GM12878 (cell line): ENCODE measurements around the gene CACNA2D2.

ENCODE experiments used
- POLR2A ChIP-seq: IDR thresholded peaks from 2 replicates; pipeline ENCODE4 v1.6.1; 2011; ENCODE audit warnings: low read depth, mild to moderate bottlenecking, low read length
- POLR2AphosphoS5 ChIP-seq: IDR thresholded peaks from 2 replicates; pipeline ENCODE4 v1.6.1; 2011; ENCODE audit warnings: mild to moderate bottlenecking, low read length, inconsistent platforms
- TF ChIP-seq, protein P1 (sequence below): IDR thresholded peaks from 2 replicates; pipeline ENCODE4 v1.6.1; 2011; ENCODE audit warnings: borderline replicate concordance, low read depth, mild to moderate bottlenecking, moderate library complexity, low read length; ENCODE audit not compliant: insufficient read depth, poor library complexity, severe bottlenecking
- TF ChIP-seq, protein P2 (sequence below), 3 experiments: IDR thresholded peaks in 2 of 3; conservative IDR thresholded peaks in 1 of 3; 2 replicates each; pipeline ENCODE4 v1.5.1; 2011; ENCODE audit warnings: low read depth in 3 of 3, low read length in 3 of 3, mild to moderate bottlenecking in 3 of 3, control low read depth in 2 of 3, moderate library complexity in 2 of 3, inconsistent platforms in 1 of 3, mixed read lengths in 1 of 3; ENCODE audit not compliant: control insufficient read depth in 2 of 3, insufficient read depth in 1 of 3; ENCODE audit errors: extremely low read depth in 1 of 3

DNA sequence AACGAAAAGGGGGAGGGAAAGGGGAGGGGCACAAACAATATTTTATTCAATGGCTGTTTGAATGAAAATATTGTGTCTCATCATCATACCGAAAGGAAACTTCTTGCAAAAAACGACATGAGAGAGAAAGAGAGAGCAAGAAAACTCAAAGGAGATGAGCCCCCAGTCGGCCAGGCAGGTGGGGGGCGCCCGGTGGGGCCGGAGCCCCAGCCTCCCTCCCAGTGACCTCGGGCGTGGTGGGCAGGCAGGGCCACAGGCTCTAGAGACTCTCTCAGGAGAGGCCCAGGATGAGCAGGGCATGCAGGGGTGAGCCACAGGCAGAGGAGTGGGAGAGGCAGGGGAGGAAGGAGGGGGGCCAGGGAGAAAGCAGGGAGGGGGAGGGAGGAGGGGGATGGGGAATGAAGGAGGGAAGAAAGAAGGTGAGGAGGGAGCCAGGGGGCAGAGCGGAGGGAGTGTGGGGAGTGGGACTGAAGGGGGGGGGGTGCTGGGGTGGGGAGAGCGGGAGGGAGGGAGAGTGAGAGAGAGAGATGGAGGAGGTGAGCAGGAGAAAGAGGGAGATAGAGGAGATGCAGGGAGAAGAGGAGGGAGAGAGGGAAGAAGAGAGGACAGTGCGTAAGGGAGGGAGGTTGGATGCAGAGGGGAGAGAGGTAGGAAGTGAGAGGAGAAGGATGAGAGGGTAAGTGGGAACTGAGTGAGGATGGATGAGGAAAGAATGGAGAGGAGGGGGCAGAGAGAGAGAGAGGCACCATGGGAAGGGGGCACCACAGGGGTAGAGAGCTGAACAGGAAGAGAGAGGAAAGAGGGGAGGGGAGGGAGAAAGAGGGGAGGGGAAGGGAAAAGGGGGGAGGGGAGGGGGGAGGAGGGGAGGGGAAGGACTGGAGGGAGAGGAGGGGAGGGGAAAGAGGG, 130.0 kb downstream of the CACNA2D2 start:
- TF ChIP-seq, protein P1, sequence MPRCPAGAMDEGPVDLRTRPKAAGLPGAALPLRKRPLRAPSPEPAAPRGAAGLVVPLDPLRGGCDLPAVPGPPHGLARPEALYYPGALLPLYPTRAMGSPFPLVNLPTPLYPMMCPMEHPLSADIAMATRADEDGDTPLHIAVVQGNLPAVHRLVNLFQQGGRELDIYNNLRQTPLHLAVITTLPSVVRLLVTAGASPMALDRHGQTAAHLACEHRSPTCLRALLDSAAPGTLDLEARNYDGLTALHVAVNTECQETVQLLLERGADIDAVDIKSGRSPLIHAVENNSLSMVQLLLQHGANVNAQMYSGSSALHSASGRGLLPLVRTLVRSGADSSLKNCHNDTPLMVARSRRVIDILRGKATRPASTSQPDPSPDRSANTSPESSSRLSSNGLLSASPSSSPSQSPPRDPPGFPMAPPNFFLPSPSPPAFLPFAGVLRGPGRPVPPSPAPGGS: no peak
- TF ChIP-seq, protein P2, sequence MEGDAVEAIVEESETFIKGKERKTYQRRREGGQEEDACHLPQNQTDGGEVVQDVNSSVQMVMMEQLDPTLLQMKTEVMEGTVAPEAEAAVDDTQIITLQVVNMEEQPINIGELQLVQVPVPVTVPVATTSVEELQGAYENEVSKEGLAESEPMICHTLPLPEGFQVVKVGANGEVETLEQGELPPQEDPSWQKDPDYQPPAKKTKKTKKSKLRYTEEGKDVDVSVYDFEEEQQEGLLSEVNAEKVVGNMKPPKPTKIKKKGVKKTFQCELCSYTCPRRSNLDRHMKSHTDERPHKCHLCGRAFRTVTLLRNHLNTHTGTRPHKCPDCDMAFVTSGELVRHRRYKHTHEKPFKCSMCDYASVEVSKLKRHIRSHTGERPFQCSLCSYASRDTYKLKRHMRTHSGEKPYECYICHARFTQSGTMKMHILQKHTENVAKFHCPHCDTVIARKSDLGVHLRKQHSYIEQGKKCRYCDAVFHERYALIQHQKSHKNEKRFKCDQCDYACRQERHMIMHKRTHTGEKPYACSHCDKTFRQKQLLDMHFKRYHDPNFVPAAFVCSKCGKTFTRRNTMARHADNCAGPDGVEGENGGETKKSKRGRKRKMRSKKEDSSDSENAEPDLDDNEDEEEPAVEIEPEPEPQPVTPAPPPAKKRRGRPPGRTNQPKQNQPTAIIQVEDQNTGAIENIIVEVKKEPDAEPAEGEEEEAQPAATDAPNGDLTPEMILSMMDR (IDR thresholded peaks at IDR 0.05 in 2 of 3, conservative IDR thresholded peaks at IDR 0.05 in 1 of 3; ENCODE audit: control insufficient read depth in 2 of 3, extremely low read depth in 1 of 3, insufficient read depth in 1 of 3, low read depth in 3 of 3, low read length in 3 of 3): no peak
- TF ChIP-seq POLR2AphosphoS5 (no peak), POLR2A (no peak)
